ENCODE measurements around the gene ZHX3. TPM values are rescaled to one million over a fixed set of nuclear protein-coding genes. Genes with fewer than 3 reads are reported as not detected.

The ZHX3 gene
- total and polyA plus RNA-seq, 2 of the 13 experiments (the other 11 are each of a cell fraction or from before 2014, with no cell fraction given): 8.4 to 11.7 TPM

- Histone ChIP-seq H4K20me1 (ENCODE audit: insufficient read depth, low read length) (peaks cover 14% of the 10 kb centered on the region), H3K4me1 (ENCODE audit: insufficient read depth, low read length) (peaks cover 52% of the 10 kb centered on the region), H3K27ac (ENCODE audit: extremely low read length, insufficient read depth, low read length) (peak overlapping the region; percentile 64), H3K9me3 (ENCODE audit: low read length) (no peaks in the 10 kb centered on the region), H3K79me2 (ENCODE audit: insufficient read depth, low read length) (peaks cover 88% of the 10 kb centered on the region), H3K36me3 (replicated peaks in 1 of 2; ENCODE audit: control insufficient read depth in 1 of 2, insufficient read depth in 2 of 2, low read length in 2 of 2) (peaks cover 9 to 17% of the 10 kb centered on the region in 2 experiments), H3K4me3 (replicated peaks in 1 of 3; ENCODE audit: insufficient read depth in 1 of 3, low read depth in 2 of 3, low read length in 3 of 3) (peak overlapping the region in 1 of 3 experiments; percentile 37; a peak in 2 of 6 replicates), H2AFZ (ENCODE audit: low read length) (no peak overlapping the region), H3K27me3 (ENCODE audit: control insufficient read depth in 1 of 2, insufficient read depth in 2 of 2, low read length in 2 of 2) (no peaks in the 10 kb centered on the region), H3K9ac (ENCODE audit: insufficient read depth, low read depth, low read length) (peak overlapping the region; percentile 96), H3K4me2 (ENCODE audit: low read depth, low read length) (peak overlapping the region; percentile 97)
- POLR2A ChIA-PET: interaction anchor here (1.7 kb wide), 1 partner anchor 199 kb away, joined by 6 read pairs; the partner anchor contains the start of gene LPIN3
- DNase-seq (ENCODE audit: low spot score) (peak; percentile 49), ATAC-seq (peak; percentile 6), FAIRE-seq (no peak)
- WGBS (ENCODE audit: low lambda C conversion rate): 69% methylated on average over 6 of the region's 8 CpGs
- BruUV-seq (replicated peaks): no TSS peak
- intact Hi-C loops (cut with micrococcal nuclease; ENCODE audit: unreplicated experiment) (no loop called here), in situ Hi-C loops (cut with HindIII; ENCODE audit: extremely low pct_ligation_motif_present, low pct_unique_long_range_greater_than_20kb) (no loop called here)
- CTCF ChIA-PET (ENCODE audit: low intra/inter-chr PET ratio, low total read pairs): no interaction called here
- no peak for TF ChIP-seq SKI (IDR thresholded peaks at IDR 0.05; ENCODE audit: partially characterized antibody)
- no peak for TF ChIP-seq CREB1 (IDR thresholded peaks at IDR 0.05)
- TF ChIP-seq CREB1 (CRISPR knock-in tag; IDR thresholded peaks at IDR 0.05): no peak
- no peak for TF ChIP-seq ZNF512 (CRISPR knock-in tag; IDR thresholded peaks at IDR 0.05)
- TF ChIP-seq ZHX2 (IDR thresholded peaks at IDR 0.05; ENCODE audit: low read depth): no peak
- no peak for TF ChIP-seq ZHX2 (CRISPR knock-in tag; IDR thresholded peaks at IDR 0.05; ENCODE audit: borderline replicate concordance)
- TF ChIP-seq, protein P1, sequence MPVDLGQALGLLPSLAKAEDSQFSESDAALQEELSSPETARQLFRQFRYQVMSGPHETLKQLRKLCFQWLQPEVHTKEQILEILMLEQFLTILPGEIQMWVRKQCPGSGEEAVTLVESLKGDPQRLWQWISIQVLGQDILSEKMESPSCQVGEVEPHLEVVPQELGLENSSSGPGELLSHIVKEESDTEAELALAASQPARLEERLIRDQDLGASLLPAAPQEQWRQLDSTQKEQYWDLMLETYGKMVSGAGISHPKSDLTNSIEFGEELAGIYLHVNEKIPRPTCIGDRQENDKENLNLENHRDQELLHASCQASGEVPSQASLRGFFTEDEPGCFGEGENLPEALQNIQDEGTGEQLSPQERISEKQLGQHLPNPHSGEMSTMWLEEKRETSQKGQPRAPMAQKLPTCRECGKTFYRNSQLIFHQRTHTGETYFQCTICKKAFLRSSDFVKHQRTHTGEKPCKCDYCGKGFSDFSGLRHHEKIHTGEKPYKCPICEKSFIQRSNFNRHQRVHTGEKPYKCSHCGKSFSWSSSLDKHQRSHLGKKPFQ (CRISPR knock-in tag; IDR thresholded peaks at IDR 0.05; ENCODE audit: insufficient replicate concordance): no peak
- no peak for TF ChIP-seq ZNF761 (CRISPR knock-in tag; conservative IDR thresholded peaks at IDR 0.05)
- no peak for TF ChIP-seq GABPA (IDR thresholded peaks at IDR 0.05; ENCODE audit: low read depth, low read length)
- no peak for TF ChIP-seq GABPA (CRISPR knock-in tag; IDR thresholded peaks at IDR 0.05; ENCODE audit: low read depth)
- TF ChIP-seq SAP130 (CRISPR knock-in tag; IDR thresholded peaks at IDR 0.05; ENCODE audit: low read depth): no peak
- TF ChIP-seq KMT2B (CRISPR knock-in tag; IDR thresholded peaks at IDR 0.05): no peak
- no peak for TF ChIP-seq POLR2AphosphoS2 (IDR thresholded peaks at IDR 0.05; ENCODE audit: low read depth, low read length)
- no peak for TF ChIP-seq ZFP62 (CRISPR knock-in tag; IDR thresholded peaks at IDR 0.05)
- no peak for TF ChIP-seq PTBP1 (IDR thresholded peaks at IDR 0.05; ENCODE audit: low read depth, low read length, poor library complexity, severe bottlenecking)
Observed at GRCh38 chr20:41141153-41141815, 176.2 kb downstream of the ZHX3 start.
